HepG2 (cell line): ENCODE results near the gene RAB15. TPM values are rescaled to one million over a fixed set of nuclear protein-coding genes. Genes with fewer than 3 reads are reported as not detected.

Experiments used
- ATF6 ChIP-seq: sonication (generic); formaldehyde crosslinking; conservative IDR thresholded peaks from 2 replicates; pipeline ENCODE4 v1.4.0; 2020; ENCODE audit warnings: missing genetic modification reagents
- BORCS8-MEF2B ChIP-seq: sonication (generic); formaldehyde crosslinking; IDR thresholded peaks from 2 replicates; pipeline ENCODE4 v1.8.0; 2022; ENCODE audit warnings: mild to moderate bottlenecking, missing genetic modification reagents
- DDIT3 ChIP-seq: sonication (generic); formaldehyde crosslinking; IDR thresholded peaks from 2 replicates; pipeline ENCODE4 v1.4.0; 2020; ENCODE audit warnings: mild to moderate bottlenecking, missing genetic modification reagents
- FOXP4 ChIP-seq: sonication (generic); formaldehyde crosslinking; IDR thresholded peaks from 2 replicates; pipeline ENCODE4 v1.4.0; 2020; ENCODE audit warnings: missing genetic modification reagents
- FUBP1 ChIP-seq: sonication (generic); formaldehyde crosslinking; IDR thresholded peaks from 2 replicates; pipeline ENCODE4 v1.5.1; 2020; ENCODE audit warnings: missing genetic modification reagents, mild to moderate bottlenecking, borderline replicate concordance
- GFI1 ChIP-seq: sonication (generic); formaldehyde crosslinking; IDR thresholded peaks from 2 replicates; pipeline ENCODE4 v1.5.0; 2020; ENCODE audit warnings: missing genetic modification reagents, mild to moderate bottlenecking, borderline replicate concordance
- HNF4G ChIP-seq, 2 experiments: sonication (generic) in 1 of 2; formaldehyde crosslinking in 1 of 2; IDR thresholded peaks; 2 replicates each; pipeline versions ENCODE4 v1.4.0 to v1.6.1; 2011 to 2020; ENCODE audit warnings: borderline replicate concordance in 2 of 2, low read depth in 2 of 2, mild to moderate bottlenecking in 2 of 2, low read length in 1 of 2, missing genetic modification reagents in 1 of 2, moderate library complexity in 1 of 2
- KLF11 ChIP-seq: IDR thresholded peaks from 2 replicates; pipeline ENCODE4 v1.6.1; 2016; ENCODE audit warnings: missing compliant biosample characterization
- MAF1 ChIP-seq: sonication (generic); formaldehyde crosslinking; IDR thresholded peaks from 2 replicates; pipeline ENCODE4 v1.5.0; 2020; ENCODE audit warnings: missing genetic modification reagents, borderline replicate concordance
- MAFF ChIP-seq: IDR thresholded peaks from 2 replicates; pipeline ENCODE4 v1.6.1; 2011; ENCODE audit warnings: low read depth, low read length, improper control_type of control experiment
- MED8 ChIP-seq: sonication (generic); formaldehyde crosslinking; IDR thresholded peaks from 2 replicates; pipeline ENCODE4 v1.8.1; 2023; ENCODE audit warnings: mild to moderate bottlenecking, missing genetic modification reagents; ENCODE audit not compliant: insufficient replicate concordance
- RERE ChIP-seq: IDR thresholded peaks from 2 replicates; pipeline ENCODE4 v1.6.1; 2016; ENCODE audit warnings: low read depth, missing genetic modification reagents, missing compliant biosample characterization
- ZNF24 ChIP-seq: fragments of 450-650 bp; IDR thresholded peaks from 2 replicates; pipeline ENCODE4 v1.6.1; 2017; ENCODE audit warnings: antibody characterized with exemption, mild to moderate bottlenecking
- ZNF841 ChIP-seq: sonication (generic); formaldehyde crosslinking; IDR thresholded peaks from 2 replicates; pipeline ENCODE4 v1.8.1; 2023; ENCODE audit warnings: missing genetic modification reagents, borderline replicate concordance
- polyA plus RNA-seq, 8 experiments: library from polyadenylated mRNA; depleted of rRNA in 3 of 8; stranded (reverse) in 7 of 8; unstranded in 1 of 8; fragments of >200 nt; fragmentation: Illumina TruSeq in 4 of 8; extraction: Trizol in 4 of 8; gene quantifications; 2 replicates each; pipeline versions ENCODE4 v1.2.1 to v1.2.3, GENCODE V29; 2011 to 2016; ENCODE audit warnings: low read depth in 4 of 8, missing spikeins in 1 of 8, mixed read lengths in 1 of 8; ENCODE audit not compliant: insufficient read depth in 1 of 8
- total RNA-seq, 5 experiments: library from RNA; depleted of rRNA; stranded (reverse); fragments of >200 nt; fragmentation: Illumina TruSeq; extraction: Trizol; gene quantifications; 2 replicates each; pipeline ENCODE4 v1.2.3, GENCODE V29; 2016; ENCODE audit warnings: low read depth in 1 of 5

Gene RAB15
- total and polyA plus RNA-seq, 2 of the 13 experiments (the other 11 are each of a cell fraction or from before 2014, with no cell fraction given) = 7.4 to 18.5 TPM

- no peak for TF ChIP-seq ATF6
- no peak for TF ChIP-seq MAF1 (CRISPR knock-in tag)
- TF ChIP-seq RERE = no peak
- TF ChIP-seq HNF4G (IDR thresholded peaks at IDR 0.05; ENCODE audit: borderline replicate concordance, low read depth, low read length) = peak; percentile 83; the same call in 1 of the 2 replicates
- TF ChIP-seq HNF4G (CRISPR knock-in tag; IDR thresholded peaks at IDR 0.05; ENCODE audit: borderline replicate concordance, low read depth) = no peak; the same call in 1 of the 2 replicates
- TF ChIP-seq MAFF = no peak
- TF ChIP-seq ZNF841 (CRISPR knock-in tag) = no peak
- no peak for TF ChIP-seq DDIT3 (CRISPR knock-in tag)
- no peak for TF ChIP-seq ZNF24
- no peak for TF ChIP-seq GFI1 (CRISPR knock-in tag)
- no peak for TF ChIP-seq BORCS8-MEF2B (CRISPR knock-in tag)
- no peak for TF ChIP-seq MED8 (CRISPR knock-in tag)
- peak; percentile 34; the same call in 1 of the 2 replicates for TF ChIP-seq FOXP4
- TF ChIP-seq FUBP1 (CRISPR knock-in tag) = no peak
- TF ChIP-seq KLF11 = no peak
Observed at GRCh38 chr14:64947710-64948611, 24.2 kb downstream of the RAB15 start (continued).
